ENCODE data around the gene SMAD5. TPM values are rescaled to one million over a fixed set of nuclear protein-coding genes. Genes with fewer than 3 reads are reported as not detected.

SMAD5 gene
- total RNA-seq = 37.2 TPM
- long read RNA-seq, full-length matches to known transcripts = 12 of 21 reads
- long read RNA-seq, partial matches to known transcripts = 3 of 21 reads
- long read RNA-seq, other reads (novel, unspliced or antisense) = 6 of 21 reads

DNA sequence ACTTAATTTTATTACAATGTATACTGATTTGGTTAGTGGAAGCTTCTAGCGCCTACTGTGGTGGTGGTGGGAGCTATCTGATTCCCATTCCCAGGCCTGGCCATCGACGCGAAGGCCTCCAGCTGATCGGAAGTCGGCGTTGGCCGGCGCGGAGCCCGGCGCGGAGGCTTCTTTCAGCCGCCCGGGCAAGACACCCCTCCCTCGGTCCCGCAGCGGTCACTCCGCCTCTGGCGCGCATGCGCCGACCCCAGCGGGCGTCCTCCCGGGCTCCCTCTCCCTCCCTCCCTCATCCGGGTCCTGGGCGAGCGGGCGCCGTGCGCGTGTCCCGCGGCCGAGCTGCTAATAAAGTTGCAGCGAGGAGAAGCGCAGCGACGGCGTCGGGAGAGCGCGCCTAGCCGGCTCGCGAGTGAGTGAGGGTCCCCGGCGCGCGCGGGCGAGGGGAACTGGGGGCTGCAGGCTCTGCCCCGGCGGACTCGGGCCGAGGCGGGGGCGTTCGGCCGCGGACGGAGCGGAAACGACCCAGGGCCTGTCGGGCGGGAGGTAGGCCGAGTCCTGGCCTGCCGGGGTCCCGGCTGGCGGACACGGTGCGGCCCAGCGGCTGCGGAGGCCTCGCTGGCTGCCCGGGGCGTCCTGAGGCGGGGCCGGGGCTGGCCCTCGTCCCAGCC, at the start of gene SMAD5:
Gene SMAD5, plus strand, starts transcription at position 289 of the 665 bp plus-strand sequence. CDS start 20,916 bp downstream, outside the sequence.
- peak; percentile 97 for DNase-seq
- peak; percentile 100 for ATAC-seq (ENCODE audit: poor library complexity)
- intact Hi-C loops (cut with DNase I) = loop anchor here (5.0 kb wide), 1 partner anchor 45 kb away; no protein-coding TSS in a partner anchor

DNA sequence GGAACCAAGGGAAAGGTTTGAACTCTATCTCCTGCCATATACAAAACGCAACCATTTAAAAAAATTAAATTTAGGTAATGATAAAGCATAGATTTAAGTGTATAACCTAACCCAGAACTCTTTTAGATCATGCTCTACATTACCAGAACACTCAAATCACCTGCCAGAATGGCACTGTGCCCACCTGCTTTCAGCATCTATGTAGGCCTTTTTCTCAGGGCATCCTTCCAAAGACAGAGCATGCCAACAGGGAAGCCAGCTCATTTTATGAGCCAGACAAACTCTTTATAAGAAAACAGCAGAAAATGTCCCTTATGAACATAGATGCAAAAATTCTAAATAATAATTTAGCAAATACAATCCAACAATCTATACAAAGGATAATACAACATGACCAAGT, 47.9 kb upstream of the SMAD5 start:
- no peak for ATAC-seq (ENCODE audit: poor library complexity)
- peak; percentile 77 for DNase-seq
- intact Hi-C loops (cut with DNase I) = loop anchor here (5.0 kb wide), 2 partner anchors 48 to 137 kb away; partner anchors contain the start of gene SMAD5

DNA sequence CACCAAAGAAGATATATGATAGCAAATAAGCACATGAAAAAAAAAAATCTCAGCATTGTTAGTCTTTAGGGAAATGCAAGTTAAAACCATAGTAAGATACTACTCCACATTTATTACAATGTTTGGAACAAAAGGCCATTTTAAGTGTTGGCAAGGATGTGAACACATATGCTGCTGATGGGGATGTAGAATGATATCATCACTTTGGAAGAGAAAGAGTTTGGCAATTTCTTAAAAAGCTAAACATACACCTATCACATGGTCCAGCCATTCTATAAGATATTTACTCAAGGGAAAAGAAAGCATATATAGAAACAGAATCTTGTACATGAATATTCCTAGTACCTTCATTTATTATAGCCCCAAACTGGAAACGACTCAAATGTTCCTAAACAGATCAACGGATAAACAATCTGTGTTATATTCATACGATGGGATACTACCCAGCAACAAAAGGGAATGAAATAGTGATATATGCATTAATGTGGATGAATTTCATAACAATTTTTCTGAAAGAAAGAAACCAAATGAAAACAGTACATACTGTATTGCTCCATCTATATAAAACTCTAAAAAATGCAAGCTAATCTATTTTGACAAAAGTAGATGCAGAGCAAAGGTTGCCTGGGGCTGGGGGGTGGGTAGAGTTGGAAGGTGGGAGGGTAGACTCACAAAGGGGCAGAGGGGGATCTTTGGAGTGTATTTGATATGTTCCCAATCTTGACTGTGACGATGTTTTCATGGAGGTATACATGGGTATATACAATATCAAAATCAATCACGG, 45.7 kb upstream of the SMAD5 start:
- ATAC-seq (ENCODE audit: poor library complexity) (no peak), DNase-seq (no peak)
- intact Hi-C loops (cut with DNase I) = loop anchor here (5.0 kb wide), 1 partner anchor 45 kb away; the partner anchor contains the start of gene SMAD5

DNA sequence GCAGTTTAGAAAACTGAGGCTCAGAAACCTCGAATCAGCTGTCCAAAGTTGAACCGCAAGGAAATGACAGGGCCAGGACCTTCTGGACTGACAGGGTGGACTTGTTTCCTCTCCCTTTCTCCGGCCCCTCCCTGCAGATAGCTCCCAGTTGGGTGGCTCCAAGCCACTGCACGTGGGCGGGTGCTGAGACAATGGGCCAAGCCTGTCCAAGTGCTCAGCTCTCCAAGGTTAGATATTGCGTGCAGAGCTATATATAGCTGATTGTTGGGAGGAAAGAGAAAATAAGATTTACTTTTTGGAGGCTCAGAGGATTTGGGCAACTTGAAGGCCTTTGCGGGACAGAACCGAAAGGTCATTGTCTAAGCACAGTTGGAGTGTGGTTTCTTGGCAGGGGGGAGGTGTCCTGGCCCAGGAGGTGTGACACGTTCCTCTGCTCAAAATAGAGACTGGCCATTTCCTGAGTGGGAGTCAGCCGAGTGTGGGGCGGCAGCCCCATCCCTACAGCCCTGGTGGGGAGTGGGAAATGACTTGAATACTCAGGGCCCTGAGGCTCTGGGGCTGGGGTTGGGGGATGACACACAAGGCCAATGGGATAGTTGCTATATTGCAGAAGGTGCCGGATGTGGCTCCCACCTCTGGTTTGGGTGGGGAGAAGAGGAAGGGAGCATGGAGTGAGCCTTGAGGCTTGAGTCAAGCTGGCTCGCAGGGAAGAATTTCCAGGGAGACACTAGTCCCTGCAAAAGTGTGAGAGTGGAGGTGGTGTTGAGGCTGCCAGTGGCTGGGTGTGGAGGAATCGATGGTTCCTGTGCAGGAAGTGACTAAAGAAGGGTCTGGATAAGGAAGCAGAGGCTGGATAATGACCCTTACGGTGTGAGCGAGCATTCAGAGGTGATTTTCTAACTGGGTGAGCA, 44.4 kb upstream of the SMAD5 start:
- intact Hi-C loops (cut with DNase I) = loop anchor here (5.0 kb wide), 1 partner anchor 44 kb away; the partner anchor contains the start of gene SMAD5
- peak; percentile 89 for DNase-seq

DNA sequence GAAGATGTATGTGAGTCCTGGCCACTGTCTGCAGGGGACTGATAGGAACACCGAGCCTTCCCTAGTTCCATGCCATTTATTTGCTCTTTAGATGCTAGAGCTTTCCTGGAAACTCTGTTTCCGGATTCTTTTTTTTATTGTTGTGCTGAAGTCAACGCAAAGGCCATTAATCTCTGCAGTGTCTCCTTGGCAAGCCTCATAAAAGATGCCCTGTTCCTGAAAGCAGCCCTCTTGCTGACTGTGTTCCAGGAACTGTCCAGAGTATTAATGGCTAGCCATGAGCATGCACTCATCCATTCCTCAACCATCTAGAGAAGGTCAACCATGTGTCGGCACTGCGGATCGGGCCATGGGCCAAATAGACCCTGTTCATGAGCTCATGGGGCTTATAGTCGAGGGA, 42.9 kb upstream of the SMAD5 start:
- no peak for ATAC-seq (ENCODE audit: poor library complexity)
- DNase-seq = no peak
- intact Hi-C loops (cut with DNase I) = loop anchor here (5.0 kb wide), 1 partner anchor 43 kb away; the partner anchor contains the start of gene SMAD5

More for the DNA sequence above, 44.4 kb upstream of the SMAD5 start:
- ATAC-seq (ENCODE audit: poor library complexity) = peak; percentile 93

DNA sequence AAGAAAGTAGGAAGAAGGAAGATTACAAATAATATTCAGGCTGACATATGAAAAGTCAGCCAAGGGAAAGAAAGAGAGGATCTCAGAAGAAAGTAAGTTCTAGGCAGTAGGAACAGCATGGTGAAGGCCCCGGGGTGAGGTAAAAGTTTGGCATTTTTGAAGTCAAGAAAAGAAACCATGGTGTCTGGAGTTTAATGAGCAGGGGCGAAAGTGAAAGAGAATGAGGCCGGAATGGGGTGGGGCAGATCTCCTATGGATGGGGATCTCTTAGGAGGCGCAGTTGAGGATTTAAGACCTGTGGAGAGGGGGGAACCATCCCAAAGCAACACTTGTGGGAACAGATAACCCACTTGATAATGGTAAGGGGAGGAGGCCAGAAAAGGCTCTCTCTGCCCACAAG, 42.3 kb upstream of the SMAD5 start:
- no peak for ATAC-seq (ENCODE audit: poor library complexity)
- intact Hi-C loops (cut with DNase I) = no loop called here
- DNase-seq = no peak

DNA sequence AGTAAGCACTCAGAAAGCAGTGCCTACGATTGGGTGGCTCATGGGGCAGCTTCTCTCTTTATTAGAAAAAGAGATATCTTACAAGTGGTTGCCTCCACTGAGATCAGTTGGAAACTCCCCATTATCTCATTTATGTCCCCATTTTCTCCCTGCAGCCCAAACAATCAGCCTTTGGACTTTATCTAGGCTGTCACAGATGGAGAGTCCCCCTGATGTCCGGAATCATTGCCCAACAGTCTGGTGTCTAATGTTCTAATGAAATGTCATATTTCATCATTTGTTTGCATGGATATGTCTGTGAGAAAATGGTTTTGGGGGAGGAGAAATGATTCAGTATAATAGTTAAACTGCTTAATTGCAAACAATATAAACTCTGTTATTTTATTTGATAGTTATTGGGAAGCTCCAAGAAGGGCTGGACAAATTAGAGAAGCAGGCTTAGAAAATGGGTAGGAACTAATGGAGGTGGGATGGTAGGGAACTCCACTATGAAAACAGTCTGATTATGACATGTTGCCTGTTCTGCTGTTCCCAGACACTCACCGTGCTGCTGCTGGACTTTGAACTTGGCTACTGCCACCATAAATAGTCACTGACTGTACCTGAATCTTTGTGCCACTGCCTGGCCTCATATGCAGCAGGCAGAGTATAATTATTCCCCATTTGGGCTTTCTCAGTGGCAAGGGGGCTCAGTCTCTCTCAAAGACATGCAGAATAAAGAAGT, 38.3 kb upstream of the SMAD5 start:
- intact Hi-C loops (cut with DNase I) = no loop called here
- peak; percentile 41 for ATAC-seq (ENCODE audit: poor library complexity)
- DNase-seq = no peak

DNA sequence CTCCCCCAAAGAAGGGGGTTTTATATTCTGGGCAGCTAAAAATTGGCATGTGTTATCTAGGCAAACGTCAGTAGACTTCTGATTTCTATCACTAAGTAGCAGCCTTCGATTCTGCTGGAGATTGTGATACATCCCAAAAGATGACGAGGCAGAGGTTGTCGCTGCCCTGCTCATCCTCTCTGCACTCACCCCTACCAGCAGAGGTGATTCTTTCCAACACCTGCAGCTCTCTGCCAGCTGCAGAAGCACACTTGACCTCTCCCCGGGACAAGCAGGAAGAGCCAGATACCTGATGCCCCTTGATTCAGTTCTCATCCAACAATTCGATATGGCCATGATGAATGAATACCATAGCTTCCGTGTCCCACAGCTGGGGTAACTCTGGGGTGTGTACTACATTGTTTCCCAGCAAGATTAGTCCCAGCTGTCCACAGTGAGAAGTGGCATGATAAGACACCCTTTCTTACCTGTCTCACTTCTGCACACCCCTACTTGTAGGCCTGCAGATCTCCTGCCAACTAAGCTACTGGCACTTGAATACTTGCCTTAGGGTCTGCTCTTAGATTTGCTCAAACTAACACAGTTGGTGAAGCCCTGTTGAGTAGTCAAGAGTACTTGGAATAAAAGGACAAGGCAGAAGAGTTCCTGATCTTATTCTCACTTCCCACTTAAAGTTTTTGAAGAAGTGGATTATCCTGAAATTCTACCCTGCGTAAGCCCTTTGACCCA, 37.6 kb upstream of the SMAD5 start:
- no peak for DNase-seq
- intact Hi-C loops (cut with DNase I) = no loop called here
- no peak for ATAC-seq (ENCODE audit: poor library complexity)

DNA sequence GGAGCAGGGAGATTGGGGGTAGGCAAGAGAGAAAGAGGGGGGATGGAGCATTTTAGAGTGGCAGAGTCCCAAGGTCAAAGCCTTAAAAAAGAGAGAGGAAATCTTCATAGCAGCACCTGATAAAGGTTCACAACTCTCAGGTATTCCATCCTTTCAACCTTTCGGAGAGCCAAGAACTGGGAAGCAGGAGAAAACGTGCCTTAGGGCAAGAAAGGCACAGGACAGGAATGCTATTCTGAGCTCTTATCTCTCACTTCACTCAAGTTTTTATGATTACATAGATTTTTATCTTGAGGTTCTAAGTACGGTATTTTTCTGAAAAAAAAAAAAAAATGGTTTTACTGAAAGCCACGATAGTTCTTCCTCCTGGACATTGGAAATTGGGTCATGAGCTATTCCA, 34.5 kb upstream of the SMAD5 start:
- ATAC-seq (ENCODE audit: poor library complexity) = no peak
- DNase-seq = no peak
- intact Hi-C loops (cut with DNase I) = no loop called here

DNA sequence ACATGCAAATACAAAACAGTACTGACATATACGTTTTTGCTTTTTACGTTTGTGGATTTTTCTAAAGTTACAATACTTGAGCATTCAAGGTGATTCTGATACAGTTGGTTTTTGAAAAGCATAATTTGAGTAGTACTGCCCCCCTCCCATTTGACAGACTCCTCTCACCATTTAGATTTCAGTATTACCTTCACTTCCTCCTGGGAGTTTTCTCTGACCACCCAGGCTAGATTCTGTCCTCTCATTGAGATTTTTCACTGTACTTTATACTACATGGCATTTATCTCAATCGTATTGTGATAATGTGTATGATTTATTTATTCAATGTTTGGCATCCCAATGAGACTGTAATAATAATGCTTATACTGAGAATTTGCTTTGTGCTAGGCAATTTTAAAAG, 32.8 kb upstream of the SMAD5 start:
- no peak for ATAC-seq (ENCODE audit: poor library complexity)
- intact Hi-C loops (cut with DNase I) = no loop called here
- no peak for DNase-seq

DNA sequence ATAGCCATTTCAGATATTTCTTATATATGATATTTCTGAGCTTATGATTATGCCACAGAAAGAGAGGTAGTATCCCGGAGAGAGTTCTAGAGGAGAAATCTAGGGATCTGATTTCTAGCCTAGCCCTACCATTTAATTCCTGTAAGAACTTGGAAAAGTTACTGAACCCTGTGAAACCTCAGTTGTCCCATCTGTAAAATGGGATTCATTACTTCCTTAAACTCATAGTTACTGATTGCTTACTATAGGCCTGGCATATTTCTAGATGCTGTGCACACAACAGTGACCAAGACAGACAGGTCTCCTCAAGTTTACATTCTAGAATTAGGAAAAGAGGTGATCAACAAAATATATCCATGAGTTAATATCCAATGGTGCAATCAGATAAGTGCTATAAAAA, 30.8 kb upstream of the SMAD5 start:
- intact Hi-C loops (cut with DNase I) = no loop called here
- DNase-seq = no peak
- ATAC-seq (ENCODE audit: poor library complexity) = no peak

DNA sequence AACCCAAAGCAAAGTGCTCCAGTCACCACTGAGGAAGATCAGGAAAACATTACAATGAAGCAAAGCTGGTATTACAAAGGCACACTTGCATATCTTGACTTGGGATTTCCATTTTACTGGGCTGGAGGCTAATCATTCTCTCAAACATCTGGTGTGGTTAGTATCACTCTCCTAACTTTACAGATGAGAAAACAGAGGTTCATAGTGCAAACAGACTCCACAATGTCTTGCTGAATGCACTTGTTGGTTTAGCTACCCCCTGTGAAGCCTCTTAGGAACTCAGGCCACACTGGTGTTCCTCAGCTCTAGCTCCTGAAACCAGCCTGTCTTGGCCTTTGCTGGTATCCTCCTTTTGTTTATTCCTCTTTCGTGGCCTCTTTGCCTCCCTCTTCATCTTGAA, 29.5 kb upstream of the SMAD5 start:
- DNase-seq (no peak), ATAC-seq (ENCODE audit: poor library complexity) (no peak)
- intact Hi-C loops (cut with DNase I) = no loop called here

DNA sequence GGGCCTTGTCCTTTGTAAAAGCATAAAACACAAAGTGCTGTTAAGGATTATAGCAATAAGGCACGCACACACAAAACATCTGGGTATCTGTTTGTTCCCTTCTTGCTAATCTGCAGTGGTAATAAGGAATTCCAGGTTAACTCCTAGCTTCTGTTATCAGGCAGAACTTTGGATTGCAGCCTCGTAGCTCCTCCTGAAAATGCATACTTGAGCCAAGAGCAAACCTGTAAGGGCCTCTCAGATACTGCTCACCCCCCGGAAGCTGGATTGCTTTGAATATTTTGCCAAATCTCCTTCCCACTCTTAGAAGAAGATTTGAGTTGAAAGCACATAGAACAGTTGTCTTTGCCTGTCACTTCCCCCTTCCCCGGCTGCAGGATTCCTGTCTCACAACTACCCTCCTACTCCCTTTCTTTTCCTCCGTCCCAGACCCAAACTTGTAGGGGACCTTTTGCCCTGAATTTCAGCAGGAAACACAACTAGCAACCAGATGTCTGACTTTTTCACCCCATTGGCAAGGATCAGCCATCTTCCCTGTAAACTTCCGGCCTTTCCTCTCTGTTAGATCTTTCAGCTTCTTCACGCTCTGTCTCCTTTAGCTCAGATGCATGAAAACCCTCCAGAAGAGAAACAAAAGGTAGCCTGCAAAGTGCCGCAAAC, 28.2 kb upstream of the SMAD5 start:
- intact Hi-C loops (cut with DNase I) = no loop called here

DNA sequence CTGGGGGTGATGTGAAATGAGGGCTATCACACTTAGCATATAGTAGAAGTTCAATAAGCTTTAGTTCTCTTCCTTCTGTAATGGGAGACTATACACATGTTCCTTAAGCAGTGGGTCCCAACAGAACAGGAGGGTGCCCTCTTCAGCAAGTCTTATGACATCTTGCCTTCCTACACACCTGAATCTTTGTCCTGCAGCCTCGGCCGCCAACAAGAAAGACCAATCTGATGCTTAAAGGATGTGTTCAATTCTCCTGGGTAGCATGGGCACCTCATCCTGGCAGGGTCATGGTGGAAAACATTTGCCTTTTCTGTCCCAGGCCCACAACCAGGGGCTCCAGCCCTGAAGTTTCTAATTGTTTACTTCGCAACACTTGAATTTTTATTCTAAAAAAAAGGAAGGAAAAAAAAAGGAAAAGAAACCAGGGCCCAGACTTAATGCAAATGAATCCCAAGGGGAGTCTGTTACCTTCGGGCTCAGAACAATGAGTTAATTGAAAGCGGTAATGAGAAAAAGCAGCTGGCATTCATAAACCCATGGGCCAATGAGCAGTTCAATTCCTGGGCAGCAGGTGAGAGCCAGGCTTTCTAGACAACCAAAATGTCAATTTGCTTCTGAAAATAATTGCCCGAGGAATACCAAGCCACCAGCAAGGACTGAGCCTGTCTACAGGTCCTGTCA, 26.2 kb upstream of the SMAD5 start:
- ATAC-seq (ENCODE audit: poor library complexity) = no peak
- DNase-seq = no peak
- intact Hi-C loops (cut with DNase I) = no loop called here

More for the DNA sequence above, 28.2 kb upstream of the SMAD5 start:
- DNase-seq (no peak), ATAC-seq (ENCODE audit: poor library complexity) (no peak)

DNA sequence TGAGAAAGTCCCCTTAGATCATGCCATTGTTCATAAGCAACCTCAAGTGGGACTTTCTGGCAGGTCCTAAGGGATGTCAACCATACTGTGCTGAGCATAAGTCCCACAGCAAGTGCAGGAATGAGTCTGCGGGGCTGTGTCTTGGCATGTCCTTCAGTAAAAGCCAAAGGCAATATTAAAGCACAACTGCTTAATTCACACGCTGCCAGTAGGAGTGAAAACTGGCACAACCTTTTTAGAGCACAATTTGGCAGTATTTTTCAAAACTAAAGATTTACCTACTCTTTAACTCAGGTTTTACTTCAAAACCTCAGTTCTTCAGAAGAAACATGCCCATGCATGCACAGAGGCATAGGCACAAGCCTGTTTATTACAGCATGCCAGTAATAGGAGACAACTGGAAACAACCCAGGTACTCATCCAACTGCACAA, 24.4 kb upstream of the SMAD5 start:
- intact Hi-C loops (cut with DNase I) = no loop called here
- ATAC-seq (ENCODE audit: poor library complexity) (no peak), DNase-seq (no peak)

DNA sequence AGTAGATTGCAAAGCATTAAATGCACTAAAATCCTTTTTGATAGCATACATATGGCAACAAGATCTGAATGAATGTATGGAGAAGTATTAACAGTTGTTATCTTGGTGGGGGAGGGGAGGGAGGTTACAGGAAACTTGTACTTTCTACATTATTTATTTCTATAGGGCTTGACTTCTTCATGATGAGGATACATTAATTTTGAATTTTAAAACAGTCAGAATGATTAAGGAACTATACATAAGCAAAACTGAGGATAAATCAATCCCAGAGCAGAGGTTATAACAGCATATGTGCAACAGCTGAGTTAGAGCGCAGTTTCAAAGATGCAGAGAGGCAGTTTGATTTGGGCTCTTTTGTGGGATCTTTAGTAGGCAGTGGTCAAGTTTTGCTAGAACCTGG, 23.9 kb upstream of the SMAD5 start:
- no peak for DNase-seq
- intact Hi-C loops (cut with DNase I) = no loop called here
- no peak for ATAC-seq (ENCODE audit: poor library complexity)

All from Right ventricle myocardium superior (tissue), 1 donor.